ENCODE data around the gene CRACDL. TPM values are rescaled to one million over a fixed set of nuclear protein-coding genes. Genes with fewer than 3 reads are reported as not detected.
"Not testable (repeated sequence)": the region's sequence is repeated elsewhere in the genome, so short reads cannot be mapped to it uniquely, and the experiment has no call there.

The CRACDL gene
- total RNA-seq, 1 donor from 2014 or later = 0.13 TPM

- H3K36me3 Mint-ChIP-seq (ENCODE audit: low read depth); H3K27me3 Mint-ChIP-seq (ENCODE audit: insufficient read depth); intact Hi-C loops (cut with micrococcal nuclease): not testable (repeated sequence)
Measured at GRCh38 chr2:98899703-98900078, 36.3 kb downstream of the CRACDL start.

GRCh38 chr2:98899041-98899702, 36.9 kb downstream of the CRACDL start:
- Mint-ChIP-seq H3K27me3 (ENCODE audit: insufficient read depth) (peaks cover 9% of the 10 kb centered on the region), H3K4me1 (ENCODE audit: low read depth) (no peaks in the 10 kb centered on the region), H3K36me3 (ENCODE audit: low read depth) (no peaks in the 10 kb centered on the region), H3K27ac (no peak overlapping the region), H3K9me3 (no peaks in the 10 kb centered on the region), H3K4me3 (no peak overlapping the region)
- intact Hi-C loops (cut with micrococcal nuclease) = no loop called here
- DNase-seq (ENCODE audit: low spot score) = no peak

More at GRCh38 chr2:98899703-98900078, 36.3 kb downstream of the CRACDL start:
- H3K27ac Mint-ChIP-seq; DNase-seq (ENCODE audit: low spot score); H3K9me3 Mint-ChIP-seq; H3K4me3 Mint-ChIP-seq; H3K4me1 Mint-ChIP-seq (ENCODE audit: low read depth): not testable (repeated sequence)

- H3K4me1 Mint-ChIP-seq (ENCODE audit: low read depth) = no peaks in the 10 kb centered on the region
- peaks cover 13% of the 10 kb centered on the region for H3K27me3 Mint-ChIP-seq (ENCODE audit: insufficient read depth)
- intact Hi-C loops (cut with micrococcal nuclease) = no loop called here
- DNase-seq (ENCODE audit: low spot score) = no peak
- H3K27ac Mint-ChIP-seq = no peak overlapping the region
- H3K4me3 Mint-ChIP-seq = no peak overlapping the region
- no peaks in the 10 kb centered on the region for H3K36me3 Mint-ChIP-seq (ENCODE audit: low read depth)
- H3K9me3 Mint-ChIP-seq = no peaks in the 10 kb centered on the region
Measured at GRCh38 chr2:98898423-98898841, 37.6 kb downstream of the CRACDL start.

- H3K9me3 Mint-ChIP-seq = no peaks in the 10 kb centered on the region
- no peak overlapping the region for H3K27ac Mint-ChIP-seq
- DNase-seq (ENCODE audit: low spot score) = no peak
- intact Hi-C loops (cut with micrococcal nuclease) = no loop called here
- no peaks in the 10 kb centered on the region for H3K36me3 Mint-ChIP-seq (ENCODE audit: low read depth)
- no peaks in the 10 kb centered on the region for H3K4me1 Mint-ChIP-seq (ENCODE audit: low read depth)
- H3K4me3 Mint-ChIP-seq = no peak overlapping the region
- H3K27me3 Mint-ChIP-seq (ENCODE audit: insufficient read depth) = peaks cover 15% of the 10 kb centered on the region
Measured at GRCh38 chr2:98897746-98898145, 38.3 kb downstream of the CRACDL start.

GRCh38 chr2:98896944-98897343, 39.1 kb downstream of the CRACDL start:
- no peak overlapping the region for H3K4me3 Mint-ChIP-seq
- no peak for DNase-seq (ENCODE audit: low spot score)
- no peaks in the 10 kb centered on the region for H3K36me3 Mint-ChIP-seq (ENCODE audit: low read depth)
- H3K27me3 Mint-ChIP-seq (ENCODE audit: insufficient read depth) = peaks cover 15% of the 10 kb centered on the region
- no peaks in the 10 kb centered on the region for H3K4me1 Mint-ChIP-seq (ENCODE audit: low read depth)
- H3K9me3 Mint-ChIP-seq = no peaks in the 10 kb centered on the region
- intact Hi-C loops (cut with micrococcal nuclease) = no loop called here
- no peak overlapping the region for H3K27ac Mint-ChIP-seq

- Mint-ChIP-seq H3K4me3 (no peak overlapping the region), H3K27ac (no peak overlapping the region), H3K36me3 (ENCODE audit: low read depth) (no peaks in the 10 kb centered on the region), H3K9me3 (no peaks in the 10 kb centered on the region), H3K27me3 (ENCODE audit: insufficient read depth) (peaks cover 15% of the 10 kb centered on the region), H3K4me1 (ENCODE audit: low read depth) (no peaks in the 10 kb centered on the region)
- intact Hi-C loops (cut with micrococcal nuclease) = no loop called here
- DNase-seq (ENCODE audit: low spot score) = no peak
Measured at GRCh38 chr2:98896416-98896815, 39.6 kb downstream of the CRACDL start.

GRCh38 chr2:98895901-98896300, 40.1 kb downstream of the CRACDL start:
- Mint-ChIP-seq H3K27ac (no peak overlapping the region), H3K9me3 (no peaks in the 10 kb centered on the region), H3K36me3 (ENCODE audit: low read depth) (no peaks in the 10 kb centered on the region), H3K27me3 (ENCODE audit: insufficient read depth) (peaks cover 15% of the 10 kb centered on the region), H3K4me1 (ENCODE audit: low read depth) (no peaks in the 10 kb centered on the region), H3K4me3 (no peak overlapping the region)
- intact Hi-C loops (cut with micrococcal nuclease) = no loop called here
- DNase-seq (ENCODE audit: low spot score) = no peak

GRCh38 chr2:98895221-98895620, 40.8 kb downstream of the CRACDL start:
- Mint-ChIP-seq H3K27me3 (ENCODE audit: insufficient read depth) (peaks cover 14% of the 10 kb centered on the region), H3K36me3 (ENCODE audit: low read depth) (no peaks in the 10 kb centered on the region), H3K9me3 (no peaks in the 10 kb centered on the region), H3K27ac (no peak overlapping the region), H3K4me1 (ENCODE audit: low read depth) (no peaks in the 10 kb centered on the region), H3K4me3 (no peak overlapping the region)
- intact Hi-C loops (cut with micrococcal nuclease) = no loop called here
- DNase-seq (ENCODE audit: low spot score) = no peak

GRCh38 chr2:98894331-98895000, 41.6 kb downstream of the CRACDL start:
- H3K9me3 Mint-ChIP-seq = no peaks in the 10 kb centered on the region
- H3K4me1 Mint-ChIP-seq (ENCODE audit: low read depth) = no peaks in the 10 kb centered on the region
- intact Hi-C loops (cut with micrococcal nuclease) = no loop called here
- H3K36me3 Mint-ChIP-seq (ENCODE audit: low read depth) = no peaks in the 10 kb centered on the region
- peaks cover 12% of the 10 kb centered on the region for H3K27me3 Mint-ChIP-seq (ENCODE audit: insufficient read depth)
- no peak for DNase-seq (ENCODE audit: low spot score)
- no peak overlapping the region for H3K4me3 Mint-ChIP-seq
- H3K27ac Mint-ChIP-seq = no peak overlapping the region

- Mint-ChIP-seq H3K4me1 (ENCODE audit: low read depth) (no peaks in the 10 kb centered on the region), H3K4me3 (no peak overlapping the region), H3K9me3 (no peaks in the 10 kb centered on the region), H3K27ac (no peak overlapping the region), H3K27me3 (ENCODE audit: insufficient read depth) (peaks cover 12% of the 10 kb centered on the region), H3K36me3 (ENCODE audit: low read depth) (no peaks in the 10 kb centered on the region)
- intact Hi-C loops (cut with micrococcal nuclease) = no loop called here
- no peak for DNase-seq (ENCODE audit: low spot score)
Measured at GRCh38 chr2:98893911-98894321, 42.1 kb downstream of the CRACDL start.

GRCh38 chr2:98892871-98893270, 43.2 kb downstream of the CRACDL start:
- Mint-ChIP-seq H3K4me1 (ENCODE audit: low read depth) (no peaks in the 10 kb centered on the region), H3K9me3 (peaks cover under 1% of the 10 kb centered on the region), H3K27me3 (ENCODE audit: insufficient read depth) (peaks cover 17% of the 10 kb centered on the region), H3K36me3 (ENCODE audit: low read depth) (no peaks in the 10 kb centered on the region), H3K27ac (no peak overlapping the region), H3K4me3 (no peak overlapping the region)
- intact Hi-C loops (cut with micrococcal nuclease) = no loop called here
- no peak for DNase-seq (ENCODE audit: low spot score)

- Mint-ChIP-seq H3K36me3 (ENCODE audit: low read depth) (no peaks in the 10 kb centered on the region), H3K27me3 (ENCODE audit: insufficient read depth) (peaks cover 19% of the 10 kb centered on the region), H3K4me1 (ENCODE audit: low read depth) (no peaks in the 10 kb centered on the region), H3K4me3 (no peak overlapping the region), H3K27ac (no peak overlapping the region), H3K9me3 (peaks cover 11% of the 10 kb centered on the region)
- intact Hi-C loops (cut with micrococcal nuclease) = no loop called here
- DNase-seq (ENCODE audit: low spot score) = no peak
Measured at GRCh38 chr2:98891591-98891990, 44.4 kb downstream of the CRACDL start.

GRCh38 chr2:98886066-98886554, 49.9 kb downstream of the CRACDL start:
- DNase-seq (ENCODE audit: low spot score) = no peak
- H3K27me3 Mint-ChIP-seq (ENCODE audit: insufficient read depth) = peaks cover 13% of the 10 kb centered on the region

More at GRCh38 chr2:98886066-98886554, 49.9 kb downstream of the CRACDL start:
- H3K27ac Mint-ChIP-seq = no peak overlapping the region
- H3K4me1 Mint-ChIP-seq (ENCODE audit: low read depth) = no peaks in the 10 kb centered on the region
- intact Hi-C loops (cut with micrococcal nuclease) = no loop called here
- no peaks in the 10 kb centered on the region for H3K36me3 Mint-ChIP-seq (ENCODE audit: low read depth)
- peaks cover 28% of the 10 kb centered on the region for H3K9me3 Mint-ChIP-seq
- no peak overlapping the region for H3K4me3 Mint-ChIP-seq

All from activated T-helper 1 cell treated with anti-CD3 and anti-CD28 coated beads, Interleukin-12 subunit alpha, Interleukin-12 subunit beta, Interleukin-2, Interleukin-4 antibody, amounts not matched to agents 30 ng/mL and 10 ng/mL and 1 ng/mL, durations not matched to agents 14 hours and 24 hours and 36 hours (primary cell).